ENCODE measurements around the gene DHDH.
A peak's percentile ranks its signal among the peaks of the same experiment; 100 is the strongest.

Gene DHDH

GRCh38 chr19:48992581-48993174 is 59.2 kb downstream of the DHDH start:
- DNase-seq (ENCODE audit: low read depth) = no peak

- peak; percentile 99 for DNase-seq (ENCODE audit: low read depth)
Observed at GRCh38 chr19:48993175-48994034, 59.9 kb downstream of the DHDH start, which contains the start of the genes GYS1 and RUVBL2. Gene GYS1 (minus strand): TSS chr19:48993309. CDS start chr19:48993112, 197 bp downstream. Gene RUVBL2 (plus strand): TSS chr19:48993887. CDS start chr19:48993912, 25 bp downstream.

GRCh38 chr19:48994035-48994386 is 60.5 kb downstream of the DHDH start:
- DNase-seq (ENCODE audit: low read depth) = no peak

Measured in stimulated activated CD8-positive, alpha-beta memory T cell treated with anti-CD3 and anti-CD28 coated beads, Interleukin-4, amount 100 ng/mL, for 24 hours (primary cell).